Vagina (tissue), 2 donors: ENCODE measurements around the gene SOX4.

ENCODE experiments used
- POLR2A ChIP-seq, 2 donors: fragments of 450-650 bp; IDR thresholded peaks; one replicate each; pipeline ENCODE4 v1.6.1; 2017; ENCODE audit warnings: antibody characterized with exemption in 2 of 2, mild to moderate bottlenecking in 2 of 2, moderate library complexity in 2 of 2
- POLR2AphosphoS5 ChIP-seq, 2 donors: sonication (generic); formaldehyde crosslinking; IDR thresholded peaks; one replicate each; pipeline ENCODE4 v1.9.0; 2017; ENCODE audit warnings: antibody characterized with exemption in 2 of 2, mild to moderate bottlenecking in 2 of 2, low read depth in 1 of 2; ENCODE audit not compliant: insufficient read depth in 1 of 2
- TF ChIP-seq, protein P1 (sequence below), 3 experiments: fragments of 450-650 bp in 2 of 3; fragments of 200-600 bp in 1 of 3; sonication (generic) in 1 of 3; IDR thresholded peaks; one replicate each; pipeline ENCODE4 v1.5.1; 2017 to 2019; ENCODE audit warnings: antibody characterized with exemption in 3 of 3, mild to moderate bottlenecking in 2 of 3, moderate library complexity in 2 of 3

DNA sequence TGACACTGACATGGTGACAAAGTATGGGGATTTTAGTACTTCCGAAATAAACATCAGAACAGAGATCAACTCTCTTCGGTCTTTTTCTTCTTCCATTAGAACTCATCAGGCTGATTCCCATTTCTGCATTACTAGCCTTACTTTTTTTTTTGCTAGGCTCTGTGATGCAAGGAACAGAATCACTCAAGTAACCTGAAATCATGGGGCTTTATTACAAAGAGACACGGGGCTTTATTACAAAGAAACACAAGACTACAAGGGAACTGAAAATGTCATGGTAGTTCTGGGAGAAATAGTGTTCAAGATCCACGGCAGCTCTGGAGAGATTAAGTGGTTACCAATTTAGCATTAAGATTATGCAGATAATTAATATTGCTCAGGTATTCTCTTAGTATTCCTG is 11.6 kb downstream of the SOX4 start:
- TF ChIP-seq, protein P1, sequence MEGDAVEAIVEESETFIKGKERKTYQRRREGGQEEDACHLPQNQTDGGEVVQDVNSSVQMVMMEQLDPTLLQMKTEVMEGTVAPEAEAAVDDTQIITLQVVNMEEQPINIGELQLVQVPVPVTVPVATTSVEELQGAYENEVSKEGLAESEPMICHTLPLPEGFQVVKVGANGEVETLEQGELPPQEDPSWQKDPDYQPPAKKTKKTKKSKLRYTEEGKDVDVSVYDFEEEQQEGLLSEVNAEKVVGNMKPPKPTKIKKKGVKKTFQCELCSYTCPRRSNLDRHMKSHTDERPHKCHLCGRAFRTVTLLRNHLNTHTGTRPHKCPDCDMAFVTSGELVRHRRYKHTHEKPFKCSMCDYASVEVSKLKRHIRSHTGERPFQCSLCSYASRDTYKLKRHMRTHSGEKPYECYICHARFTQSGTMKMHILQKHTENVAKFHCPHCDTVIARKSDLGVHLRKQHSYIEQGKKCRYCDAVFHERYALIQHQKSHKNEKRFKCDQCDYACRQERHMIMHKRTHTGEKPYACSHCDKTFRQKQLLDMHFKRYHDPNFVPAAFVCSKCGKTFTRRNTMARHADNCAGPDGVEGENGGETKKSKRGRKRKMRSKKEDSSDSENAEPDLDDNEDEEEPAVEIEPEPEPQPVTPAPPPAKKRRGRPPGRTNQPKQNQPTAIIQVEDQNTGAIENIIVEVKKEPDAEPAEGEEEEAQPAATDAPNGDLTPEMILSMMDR (IDR thresholded peaks at IDR 0.05), result no peak
- no peak for TF ChIP-seq POLR2AphosphoS5 (IDR thresholded peaks at IDR 0.05; ENCODE audit: insufficient read depth in 1 of 2, low read depth in 1 of 2)
- no peak for TF ChIP-seq POLR2A (IDR thresholded peaks at IDR 0.05)
